ENCODE results near the gene AMOTL2. TPM values are rescaled to one million over a fixed set of nuclear protein-coding genes. Genes with fewer than 3 reads are reported as not detected.

The AMOTL2 gene
- total RNA-seq, 3 donors from 2014 or later, result 78.3 to 281 (median 83.2) TPM

DNA sequence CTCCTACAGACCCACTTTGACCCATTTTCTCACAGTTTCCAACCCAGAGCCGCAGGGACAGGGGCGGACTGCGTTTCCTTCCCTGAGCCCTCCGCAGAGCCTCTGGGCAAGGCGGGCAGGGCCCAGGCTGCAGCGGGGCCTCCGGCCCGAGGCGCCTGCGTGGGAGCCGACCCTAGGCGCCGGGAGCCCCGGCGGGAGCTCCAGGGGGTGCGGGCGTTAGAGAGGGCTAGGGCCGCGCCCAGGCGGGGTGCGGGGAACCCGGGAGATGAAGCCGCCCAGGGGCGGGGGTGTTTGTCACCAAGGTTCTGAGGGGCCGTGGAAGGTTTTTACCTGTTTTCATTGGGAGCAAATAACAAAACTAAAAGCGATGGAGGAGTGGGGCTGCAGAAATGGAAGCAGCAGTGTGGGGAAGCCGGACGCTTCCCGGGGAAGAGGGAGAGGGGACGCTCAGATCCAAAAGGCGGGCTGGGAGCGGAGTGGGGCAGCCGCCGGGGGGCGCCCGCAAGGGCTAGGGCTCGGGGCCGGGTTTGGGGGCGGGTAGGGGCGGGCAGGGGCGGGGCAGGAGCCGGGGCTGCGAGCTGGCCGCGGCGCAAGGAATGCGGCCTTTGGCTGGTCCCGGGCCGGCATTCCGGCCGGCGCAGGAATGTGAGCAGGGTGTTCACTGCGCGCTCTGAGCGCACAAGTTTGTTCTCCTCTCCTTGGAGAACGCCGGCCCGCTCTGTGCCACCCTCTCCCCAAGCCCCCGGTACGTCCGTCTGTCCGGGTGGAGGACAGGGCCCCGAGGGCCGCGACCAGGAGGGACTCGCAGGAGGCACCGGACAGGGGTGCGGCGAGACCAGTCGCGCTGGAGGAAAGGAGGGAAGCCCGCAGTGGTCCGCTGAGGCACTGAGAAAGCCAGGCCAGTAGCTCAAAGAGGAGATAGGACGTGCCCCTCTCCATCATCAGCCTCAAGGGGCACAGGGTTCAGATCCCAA, 61.1 kb downstream of the AMOTL2 start:
- peak overlapping the region; percentile 88 to 94 for H3K27ac ChIP-seq
- TF ChIP-seq POLR2AphosphoS5 (IDR thresholded peaks at IDR 0.05), result peak in 2 of 3 donors; percentile 77 to 82
- TF ChIP-seq, protein P1, sequence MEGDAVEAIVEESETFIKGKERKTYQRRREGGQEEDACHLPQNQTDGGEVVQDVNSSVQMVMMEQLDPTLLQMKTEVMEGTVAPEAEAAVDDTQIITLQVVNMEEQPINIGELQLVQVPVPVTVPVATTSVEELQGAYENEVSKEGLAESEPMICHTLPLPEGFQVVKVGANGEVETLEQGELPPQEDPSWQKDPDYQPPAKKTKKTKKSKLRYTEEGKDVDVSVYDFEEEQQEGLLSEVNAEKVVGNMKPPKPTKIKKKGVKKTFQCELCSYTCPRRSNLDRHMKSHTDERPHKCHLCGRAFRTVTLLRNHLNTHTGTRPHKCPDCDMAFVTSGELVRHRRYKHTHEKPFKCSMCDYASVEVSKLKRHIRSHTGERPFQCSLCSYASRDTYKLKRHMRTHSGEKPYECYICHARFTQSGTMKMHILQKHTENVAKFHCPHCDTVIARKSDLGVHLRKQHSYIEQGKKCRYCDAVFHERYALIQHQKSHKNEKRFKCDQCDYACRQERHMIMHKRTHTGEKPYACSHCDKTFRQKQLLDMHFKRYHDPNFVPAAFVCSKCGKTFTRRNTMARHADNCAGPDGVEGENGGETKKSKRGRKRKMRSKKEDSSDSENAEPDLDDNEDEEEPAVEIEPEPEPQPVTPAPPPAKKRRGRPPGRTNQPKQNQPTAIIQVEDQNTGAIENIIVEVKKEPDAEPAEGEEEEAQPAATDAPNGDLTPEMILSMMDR (IDR thresholded peaks at IDR 0.05), result no peak
- H3K36me3 ChIP-seq, result no peaks in the 10 kb centered on the region
- peak; percentile 70 to 76 for DNase-seq (ENCODE audit: low spot score in 2 of 2)
- H3K4me1 ChIP-seq, result peaks cover 3 to 18% of the 10 kb centered on the region in 2 donors
- no peaks in the 10 kb centered on the region for H3K9me3 ChIP-seq
- peak overlapping the region; percentile 51 to 68 (median 55) for H3K4me3 ChIP-seq
- intact Hi-C loops (cut with DNase I; ENCODE audit: low total_unique reads), result loop anchor here (5.0 kb wide), 1 partner anchor 159 kb away; no protein-coding TSS in a partner anchor
- no peaks in the 10 kb centered on the region for H3K27me3 ChIP-seq

- TF ChIP-seq POLR2A (IDR thresholded peaks at IDR 0.05) (no peak), POLR2AphosphoS5 (IDR thresholded peaks at IDR 0.05) (no peak)
- TF ChIP-seq, protein P1 (IDR thresholded peaks at IDR 0.05), result peak in 1 of 3 donors; percentile 17
Observed at GRCh38 chr3:134312072-134312872, 62.0 kb downstream of the AMOTL2 start.

GRCh38 chr3:134311693-134312071, 62.6 kb downstream of the AMOTL2 start:
- no peak for DNase-seq (ENCODE audit: low spot score in 2 of 2)
- peaks cover 3 to 24% of the 10 kb centered on the region in 2 donors for H3K4me1 ChIP-seq
- TF ChIP-seq, protein P1 (IDR thresholded peaks at IDR 0.05), result no peak
- TF ChIP-seq POLR2AphosphoS5 (IDR thresholded peaks at IDR 0.05) (no peak), POLR2A (IDR thresholded peaks at IDR 0.05) (no peak)
- H3K27ac ChIP-seq, result peak overlapping the region; percentile 88 to 94
- H3K4me3 ChIP-seq, result no peak overlapping the region
- no peaks in the 10 kb centered on the region for H3K9me3 ChIP-seq
- no peaks in the 10 kb centered on the region for H3K27me3 ChIP-seq
- intact Hi-C loops (cut with DNase I; ENCODE audit: low total_unique reads), result loop anchor here (2.0 to 5.0 kb wide), 2 partner anchors 63 to 161 kb away; partner anchors contain the start of gene AMOTL2
- no peaks in the 10 kb centered on the region for H3K36me3 ChIP-seq

More at GRCh38 chr3:134312072-134312872, 62.0 kb downstream of the AMOTL2 start:
- no peaks in the 10 kb centered on the region for H3K9me3 ChIP-seq
- H3K27me3 ChIP-seq, result no peaks in the 10 kb centered on the region
- intact Hi-C loops (cut with DNase I; ENCODE audit: low total_unique reads), result loop anchor here (5.0 kb wide), 1 partner anchor 160 kb away; no protein-coding TSS in a partner anchor
- H3K4me3 ChIP-seq, result peak overlapping the region in 2 of 3 donors; percentile 55 to 68
- no peaks in the 10 kb centered on the region for H3K36me3 ChIP-seq
- peaks cover 3 to 24% of the 10 kb centered on the region in 2 donors for H3K4me1 ChIP-seq
- peak in 1 of 2 donors; percentile 77 for DNase-seq (ENCODE audit: low spot score in 2 of 2)
- peak overlapping the region; percentile 88 to 94 for H3K27ac ChIP-seq

- intact Hi-C loops (cut with DNase I; ENCODE audit: low total_unique reads), result loop anchor here (2.0 to 5.0 kb wide), 2 partner anchors 64 to 161 kb away; partner anchors contain the start of gene AMOTL2
- no peaks in the 10 kb centered on the region for H3K27me3 ChIP-seq
- no peaks in the 10 kb centered on the region for H3K36me3 ChIP-seq
- no peak overlapping the region for H3K4me3 ChIP-seq
- DNase-seq (ENCODE audit: low spot score in 2 of 2), result no peak
- H3K9me3 ChIP-seq, result no peaks in the 10 kb centered on the region
- H3K4me1 ChIP-seq, result peaks cover 3 to 24% of the 10 kb centered on the region in 2 donors
- H3K27ac ChIP-seq, result peak overlapping the region; percentile 88 to 94
- TF ChIP-seq, protein P1 (IDR thresholded peaks at IDR 0.05), result no peak
- TF ChIP-seq POLR2A (IDR thresholded peaks at IDR 0.05) (no peak), POLR2AphosphoS5 (IDR thresholded peaks at IDR 0.05) (no peak)
Observed at GRCh38 chr3:134311265-134311664, 63.0 kb downstream of the AMOTL2 start.
